ENCODE results near the gene SYT3.
"Not testable (repeated sequence)": the region's sequence is repeated elsewhere in the genome, so short reads cannot be mapped to it uniquely, and the experiment has no call there.

The SYT3 gene

DNA sequence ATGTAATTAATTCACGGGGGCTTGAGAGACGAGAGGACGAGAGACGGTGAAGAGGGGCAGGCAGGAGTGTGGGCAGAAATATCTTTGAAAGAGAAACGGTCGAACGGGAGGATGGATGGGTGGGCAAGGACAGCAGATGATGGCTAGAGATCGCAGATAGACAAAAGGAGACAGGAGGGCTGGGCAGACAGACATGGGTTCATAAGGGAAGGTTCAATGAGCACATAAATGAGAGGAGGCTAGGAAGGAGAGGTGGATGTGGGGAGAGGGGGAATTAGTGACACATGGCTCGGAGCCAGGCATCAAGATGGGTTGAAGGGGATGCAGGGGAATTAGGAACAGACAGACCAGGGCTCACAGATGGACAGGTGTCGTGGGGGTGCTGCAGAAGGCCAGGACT lies 1.1 kb downstream of the SYT3 start:
- no peak for DNase-seq (ENCODE audit: low read depth)

DNA sequence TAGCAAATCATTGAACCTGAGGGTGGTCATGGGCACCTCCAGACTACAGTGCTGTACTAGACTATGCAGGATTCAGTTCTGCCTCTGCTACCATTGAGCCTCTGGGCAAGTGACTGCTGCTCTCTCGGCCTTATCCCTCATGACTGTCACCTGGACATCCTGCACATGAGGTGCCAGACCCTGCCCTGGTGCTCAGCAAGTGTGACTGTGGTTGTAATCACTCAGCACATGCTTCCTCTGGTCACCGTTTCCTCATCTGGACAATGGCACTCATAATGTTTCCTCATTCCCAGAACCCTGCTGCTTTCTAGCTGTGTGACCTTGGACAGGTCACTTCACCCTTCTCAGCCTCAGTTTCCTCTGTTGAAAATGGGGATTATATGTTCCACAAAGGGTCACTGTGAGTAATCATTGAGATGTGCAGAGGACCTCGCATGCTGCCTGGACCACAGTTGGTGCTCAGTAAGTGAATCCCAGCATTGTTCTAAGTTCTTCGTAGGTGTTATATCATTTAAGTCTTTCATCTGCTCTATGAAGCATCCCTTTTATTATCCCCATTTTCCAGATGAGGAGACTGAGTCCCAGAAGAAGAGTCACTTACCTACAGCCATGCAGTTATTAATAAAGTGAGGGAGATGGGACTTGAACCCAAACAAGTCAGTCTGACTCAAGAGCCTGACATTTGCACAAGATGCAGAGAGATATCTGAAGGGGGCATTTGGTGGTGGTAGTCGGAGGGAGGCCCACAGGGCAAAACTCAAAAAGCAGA lies 3.2 kb downstream of the SYT3 start:
- no peak for DNase-seq (ENCODE audit: low read depth)

DNA sequence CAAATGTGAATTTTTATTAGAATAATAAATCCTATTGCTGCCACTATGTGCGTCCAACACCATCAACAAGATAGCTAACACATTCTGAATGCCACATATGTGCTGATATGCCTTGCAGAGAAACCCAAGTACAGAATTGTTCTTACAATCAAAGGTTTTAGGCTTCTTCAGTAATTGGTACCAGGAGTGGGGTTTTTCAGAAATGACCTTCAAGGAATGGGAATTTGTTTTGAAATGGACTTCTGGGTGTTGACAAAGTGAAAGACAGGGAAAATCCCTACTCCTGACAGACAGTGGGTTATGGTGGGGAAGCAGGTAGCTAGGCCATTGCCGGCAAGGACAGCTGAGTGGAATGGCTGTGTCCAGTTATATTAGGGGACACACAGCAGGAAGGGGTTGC lies 5.7 kb downstream of the SYT3 start:
- DNase-seq (ENCODE audit: low read depth): no peak

DNA sequence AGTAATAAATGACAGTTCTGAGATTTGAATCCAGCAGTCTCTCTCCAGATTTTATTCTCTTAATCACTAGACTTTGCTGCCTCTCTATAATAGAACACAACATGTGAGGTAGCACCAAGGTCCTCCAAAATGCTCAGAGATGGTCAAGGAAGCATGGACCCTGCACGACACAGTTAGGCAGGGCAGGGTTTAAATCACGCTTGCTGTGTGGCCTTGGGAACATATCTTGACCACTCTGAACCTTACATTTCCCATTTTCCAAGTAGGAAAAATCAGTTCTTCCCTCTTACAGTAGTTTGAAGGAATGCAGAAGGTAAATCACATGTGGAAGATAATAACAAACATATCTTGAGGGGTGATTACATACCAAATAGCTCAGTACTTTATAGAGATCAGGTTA lies 6.3 kb downstream of the SYT3 start:
- DNase-seq (ENCODE audit: low read depth): no peak

DNA sequence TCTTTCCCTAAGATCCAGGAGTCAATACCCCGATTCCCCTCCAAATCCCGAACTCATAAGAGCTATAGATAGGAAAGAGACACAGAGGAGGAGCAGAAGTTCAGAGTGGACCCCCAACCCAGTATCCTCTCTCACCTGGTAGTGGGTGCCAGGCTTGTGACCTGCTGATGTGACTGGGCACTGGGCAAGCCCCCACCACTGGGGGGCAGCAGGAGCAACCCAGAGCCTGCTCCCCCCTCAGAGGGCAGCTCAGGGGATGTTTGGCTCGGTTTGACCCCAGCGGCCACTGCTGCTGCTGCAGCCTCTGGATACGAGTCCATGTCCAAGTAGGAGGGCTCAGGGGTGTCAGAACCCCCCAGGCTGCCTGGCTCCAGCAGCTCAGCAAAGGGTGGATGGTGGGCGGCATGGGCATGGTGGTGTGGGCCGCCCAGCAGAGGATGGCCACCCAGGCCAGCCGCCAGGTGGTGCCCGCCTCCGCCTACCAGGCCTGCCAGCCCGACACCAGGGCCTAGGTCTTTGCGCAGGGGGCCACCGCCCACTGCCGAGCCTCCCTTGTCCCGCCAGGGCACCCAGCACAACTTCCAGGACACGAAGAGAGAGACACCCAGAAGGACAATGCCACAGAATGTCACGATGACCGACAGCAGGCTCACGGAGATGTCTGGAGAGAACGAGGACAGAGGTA lies 7.4 kb downstream of the SYT3 start:
- no peak for DNase-seq (ENCODE audit: low read depth)

DNA sequence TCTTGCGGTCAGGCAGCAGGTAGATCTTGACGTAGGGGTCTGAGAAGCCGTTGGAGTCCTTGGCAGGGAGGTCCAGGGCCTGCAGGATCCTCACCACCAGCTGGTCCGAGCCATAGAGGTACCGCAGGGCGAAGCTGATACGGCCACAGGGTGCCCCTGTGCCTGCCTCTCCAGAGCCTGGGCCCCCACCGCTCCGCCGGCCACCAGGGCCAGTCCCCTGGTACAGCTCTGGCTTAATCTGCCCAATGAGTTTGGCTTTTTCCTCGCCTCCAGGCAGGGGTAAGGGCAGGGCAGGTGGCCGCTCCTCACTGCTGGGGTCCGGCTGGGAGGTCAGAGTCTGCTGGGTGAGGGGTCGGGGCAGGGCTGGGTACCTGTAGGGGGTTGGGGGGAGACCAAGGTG lies 9.9 kb downstream of the SYT3 start:
- no peak for DNase-seq (ENCODE audit: low read depth)

DNA sequence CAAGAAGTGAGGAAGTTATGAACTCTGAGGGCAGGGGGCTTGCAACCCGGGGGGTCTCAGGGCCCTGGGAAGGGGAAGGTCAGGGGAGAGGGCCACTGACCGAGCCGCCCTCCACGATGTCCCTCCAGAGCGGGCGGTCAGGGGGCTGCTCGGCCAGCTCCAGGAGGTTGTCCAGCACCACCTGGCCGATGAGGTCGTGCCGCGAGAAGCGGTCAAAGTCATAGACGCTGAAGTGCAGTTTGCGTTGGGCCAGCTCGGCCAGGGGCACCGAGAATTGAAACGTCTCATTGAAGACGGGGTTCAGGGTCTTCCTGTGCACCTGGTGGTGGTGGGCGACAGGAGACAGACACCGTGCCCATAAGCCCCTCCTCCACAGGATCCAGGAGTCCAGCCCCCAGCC lies 10.5 kb downstream of the SYT3 start:
- no peak for DNase-seq (ENCODE audit: low read depth)

DNA sequence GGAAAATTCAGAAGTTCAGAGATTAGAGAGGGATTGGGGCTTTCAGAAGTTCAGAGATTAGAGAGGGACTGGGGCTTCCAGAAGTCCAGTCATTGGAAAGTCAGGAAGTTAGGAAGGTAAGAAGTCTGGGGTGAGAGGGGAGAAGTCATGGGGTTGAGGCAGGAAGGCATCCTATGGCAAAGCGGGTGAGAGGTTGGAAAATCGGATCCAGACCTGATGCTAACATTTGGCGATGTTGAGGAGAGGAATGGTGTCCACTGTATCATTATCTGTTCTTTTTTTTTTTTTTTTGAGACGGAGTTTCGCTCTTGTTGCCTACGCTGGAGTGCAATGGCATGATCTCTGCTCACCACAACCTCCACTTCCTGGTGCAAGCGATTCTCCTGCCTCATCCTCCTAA lies 11.1 kb downstream of the SYT3 start:
- DNase-seq (ENCODE audit: low read depth): no peak

DNA sequence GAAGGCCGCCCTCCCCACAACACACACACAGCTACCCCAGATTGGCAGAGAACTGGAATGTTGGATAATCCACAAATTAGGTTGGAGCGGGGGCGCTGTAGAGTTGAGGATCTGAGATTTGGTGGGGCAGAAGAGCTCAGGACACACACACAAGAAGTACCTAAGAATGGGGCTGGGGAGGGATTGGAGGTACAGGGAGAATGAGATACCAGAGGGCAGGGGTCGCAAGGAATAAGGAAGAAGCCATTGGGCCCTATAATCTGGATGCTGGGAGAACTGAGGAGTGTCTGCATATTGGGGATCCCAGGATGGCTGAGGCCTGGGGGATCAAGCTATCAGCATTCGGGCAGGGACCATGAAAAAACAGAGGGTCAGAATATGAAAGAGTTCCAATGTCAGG lies 11.5 kb downstream of the SYT3 start:
- DNase-seq (ENCODE audit: low read depth): no peak

DNA sequence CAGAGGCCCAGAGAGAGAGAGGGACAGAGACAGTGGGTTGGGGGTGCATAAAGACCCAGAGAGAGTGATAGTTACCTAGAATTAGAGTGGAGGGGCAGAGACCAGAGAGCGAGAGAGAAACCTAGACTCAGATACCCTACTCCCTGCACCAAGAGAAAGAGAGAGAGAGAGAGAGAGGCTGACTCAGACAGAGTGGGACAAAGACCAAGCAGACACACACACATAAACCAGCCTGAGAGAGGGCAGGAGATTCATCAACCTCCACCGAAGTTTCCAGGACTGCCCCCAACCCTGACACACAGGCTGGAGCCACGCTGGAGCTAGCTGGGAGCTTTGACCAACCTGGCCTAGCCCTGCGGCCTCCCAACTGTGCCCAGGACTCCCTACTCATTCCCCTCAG lies 12.9 kb downstream of the SYT3 start:
- DNase-seq (ENCODE audit: low read depth): no peak

DNA sequence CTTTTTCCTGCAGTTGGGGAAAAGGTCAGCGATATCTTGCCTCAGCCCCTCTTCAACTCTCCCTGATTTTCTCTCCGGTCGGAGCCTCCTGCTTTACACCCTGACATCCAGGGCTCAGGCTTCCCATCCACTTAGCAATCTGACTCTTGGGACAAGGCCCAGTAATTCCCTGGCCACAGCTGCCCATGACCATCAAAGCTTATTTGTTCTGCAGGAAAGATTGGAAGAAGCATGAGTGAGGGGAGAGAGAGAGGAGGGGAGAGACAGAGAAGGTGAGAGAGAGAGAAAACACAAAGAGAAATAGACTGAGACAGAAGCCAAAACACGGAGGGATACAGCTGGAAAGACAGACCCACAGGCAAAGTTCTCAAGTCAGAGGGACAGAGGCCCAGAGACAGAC lies 13.7 kb downstream of the SYT3 start:
- no peak for DNase-seq (ENCODE audit: low read depth)

DNA sequence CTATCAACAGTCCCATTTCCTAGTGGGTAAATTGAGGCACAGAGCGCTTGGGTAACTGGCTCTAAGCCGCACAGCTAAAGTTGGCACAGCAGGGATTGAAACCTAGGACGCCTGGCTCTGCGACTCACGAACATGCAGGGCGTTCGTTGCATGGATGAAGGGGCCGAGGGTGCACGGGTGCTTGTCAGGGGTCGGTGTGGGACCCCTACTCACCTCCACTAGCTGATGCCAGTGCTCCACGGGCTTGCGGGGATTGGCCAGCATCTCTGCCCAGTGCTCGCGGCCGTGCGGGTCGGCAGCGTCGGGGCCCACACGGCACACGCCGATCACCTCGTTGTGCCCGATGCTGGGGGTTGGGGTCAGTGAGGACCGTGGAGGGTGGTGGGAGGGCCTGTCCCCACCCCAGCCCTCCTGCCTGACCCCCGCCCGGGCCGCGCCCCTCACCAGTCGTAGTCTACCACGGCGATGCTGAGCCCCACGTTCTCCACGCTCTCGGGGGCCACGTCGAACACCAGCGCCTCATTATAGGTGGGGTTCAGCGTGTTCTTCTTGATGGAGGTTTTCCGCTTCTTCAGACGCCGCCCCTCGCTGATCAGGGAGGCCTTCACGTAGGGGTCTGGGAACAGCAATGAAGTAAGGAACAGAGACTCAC lies 14.6 kb downstream of the SYT3 start:
- no peak for DNase-seq (ENCODE audit: low read depth)

DNA sequence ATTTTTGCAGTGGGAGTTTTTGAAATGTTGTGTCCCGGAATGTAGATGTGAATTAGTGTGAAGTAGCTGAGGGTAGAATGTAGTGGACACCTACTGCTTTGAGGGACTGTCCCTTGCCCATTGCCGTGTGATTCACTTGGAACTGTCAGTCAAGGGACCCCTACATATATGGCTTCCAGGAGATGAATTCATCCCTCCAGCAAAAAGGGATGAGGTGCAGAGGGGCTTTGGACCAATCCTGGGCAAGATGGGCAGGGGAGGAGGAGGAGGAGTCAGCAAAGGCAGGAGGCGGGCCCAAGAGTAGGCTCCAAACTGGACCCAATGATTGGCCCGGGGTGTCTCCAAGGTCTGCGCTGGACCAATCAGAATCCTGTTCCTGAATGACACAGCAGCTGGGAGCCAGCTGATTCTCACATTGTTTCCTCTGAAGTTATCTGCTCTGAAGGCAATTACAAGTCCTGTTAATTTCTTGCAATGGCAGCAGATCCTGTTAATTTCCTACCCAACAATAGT lies 19.2 kb downstream of the SYT3 start:
- not testable (repeated sequence) for DNase-seq (ENCODE audit: low read depth)

DNA sequence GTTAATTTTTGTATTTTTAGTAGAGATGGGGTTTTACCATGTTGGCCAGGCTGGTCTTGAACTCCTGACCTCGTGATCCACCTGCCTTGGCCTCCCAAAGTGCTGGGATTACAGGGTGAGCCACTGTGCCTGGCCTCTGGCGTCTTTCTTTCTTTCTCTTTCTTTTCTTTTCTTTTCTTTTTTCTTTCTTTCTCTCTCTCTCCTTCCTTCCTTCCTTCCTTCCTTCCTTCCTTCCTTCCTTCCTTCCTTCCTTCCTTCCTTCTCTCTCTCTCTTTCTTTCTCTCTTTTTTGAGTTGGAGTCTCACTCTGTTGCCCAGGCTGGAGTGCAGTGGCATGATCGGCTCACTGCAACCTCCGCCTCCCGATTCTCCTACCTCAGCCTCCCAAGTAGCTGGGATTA lies 20.5 kb downstream of the SYT3 start:
- DNase-seq (ENCODE audit: low read depth): not testable (repeated sequence)

DNA sequence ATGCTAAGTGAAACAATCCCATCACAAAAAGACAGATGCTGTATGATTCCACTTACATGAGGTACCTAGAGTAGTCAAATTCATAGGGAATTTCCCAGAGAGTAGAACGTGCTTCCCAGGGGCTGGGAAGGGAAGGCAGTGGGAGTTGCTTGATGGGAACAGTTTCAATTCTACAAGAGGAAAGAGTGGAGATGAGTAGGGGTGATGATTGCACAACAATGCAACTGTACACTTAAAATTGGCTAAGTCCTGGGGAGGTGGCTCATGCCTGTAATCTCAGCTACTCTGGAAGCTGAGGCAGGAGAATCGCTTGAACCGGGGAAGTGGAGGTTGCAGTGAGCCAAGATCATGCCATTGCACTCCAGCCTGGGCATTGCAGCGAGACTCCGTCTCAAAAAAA lies 21.3 kb downstream of the SYT3 start:
- DNase-seq (ENCODE audit: low read depth): not testable (repeated sequence)

DNA sequence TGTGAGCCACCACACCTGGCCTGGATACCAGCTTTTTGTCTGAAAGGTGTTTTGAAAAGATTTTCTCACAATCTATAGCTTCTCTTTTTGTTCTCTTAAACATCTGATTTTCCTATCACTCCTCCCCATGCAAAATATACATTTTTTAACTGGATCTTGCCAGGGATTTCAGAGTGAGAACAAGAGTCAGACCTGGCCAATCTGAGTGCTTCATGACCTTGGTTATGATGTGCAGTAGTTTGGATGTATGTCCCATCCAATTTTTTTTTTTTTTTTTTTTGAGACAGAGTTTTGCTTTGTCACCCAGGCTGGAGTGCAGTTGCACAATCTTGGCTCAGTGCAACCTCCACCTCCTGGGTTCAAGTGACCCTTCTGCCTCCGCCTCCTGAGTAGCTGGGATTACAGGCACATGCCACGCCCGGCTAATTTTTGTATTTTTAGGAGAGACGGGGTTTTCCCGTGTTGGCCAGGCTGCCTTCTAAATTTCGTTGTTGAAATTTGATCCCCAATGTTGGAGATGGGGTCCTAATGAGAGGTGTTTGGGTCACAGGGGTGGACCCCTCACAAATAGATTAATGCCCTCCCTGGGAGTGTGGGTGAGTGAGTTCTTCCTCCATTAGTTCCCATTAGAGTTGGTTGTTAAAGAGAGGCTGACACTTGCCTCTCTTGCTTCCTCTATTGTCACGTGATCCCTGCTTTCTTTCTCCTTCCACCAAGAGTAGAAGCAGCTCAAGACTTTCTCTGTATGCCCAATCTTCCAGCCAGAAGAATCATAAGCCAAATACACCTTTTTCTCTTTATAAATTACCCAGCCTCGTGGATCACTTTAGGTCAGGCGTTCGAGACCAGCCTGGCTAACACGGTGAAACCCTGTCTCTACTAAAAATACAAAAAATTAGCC lies 26.9 kb downstream of the SYT3 start:
- not testable (repeated sequence) for DNase-seq (ENCODE audit: low read depth)

DNA sequence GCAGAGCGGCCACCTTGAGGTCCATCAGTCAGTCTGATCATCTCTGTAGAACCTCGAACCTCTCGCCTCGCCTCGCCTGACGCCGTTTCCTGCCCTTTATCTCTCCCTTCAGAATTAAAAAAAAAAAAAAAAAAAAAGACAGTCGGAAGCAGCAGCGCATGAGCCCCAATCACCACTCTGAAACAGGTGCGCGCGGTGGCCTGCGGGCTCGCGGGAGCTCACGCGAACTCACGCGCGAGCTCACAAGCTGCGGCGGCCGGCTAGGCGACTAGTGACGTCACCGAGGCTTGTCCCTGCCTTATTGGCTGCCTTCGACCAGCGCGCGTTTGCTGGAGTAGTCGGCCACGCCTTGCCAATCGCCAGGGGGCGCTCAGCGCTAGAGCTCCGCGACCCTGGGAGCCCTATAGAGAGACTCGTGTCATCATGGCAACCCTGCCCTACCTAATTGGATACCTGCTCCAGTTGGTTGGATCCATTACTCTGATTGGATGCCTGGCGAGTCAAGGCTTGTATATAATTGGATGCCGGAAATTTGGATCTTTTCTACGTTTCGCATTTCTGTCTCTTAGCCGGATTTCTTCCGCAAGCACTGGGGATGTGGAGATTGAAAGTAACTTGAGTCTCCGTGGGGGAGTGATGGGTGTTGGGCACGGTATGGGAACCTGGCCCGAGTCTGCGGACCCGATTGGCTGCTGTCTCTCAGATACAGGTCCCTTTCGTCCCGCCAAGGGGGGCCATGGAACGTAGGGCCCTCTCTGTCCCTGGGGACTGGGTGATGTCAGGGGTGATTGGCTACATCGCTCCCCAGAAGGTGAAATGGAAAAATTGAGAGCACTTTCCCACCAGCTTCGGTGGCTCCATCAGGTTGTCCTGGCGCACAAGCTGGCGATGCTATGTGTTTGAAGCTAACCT lies 31.6 kb downstream of the SYT3 start:
- peak; percentile 43 for DNase-seq (ENCODE audit: low read depth)

DNA sequence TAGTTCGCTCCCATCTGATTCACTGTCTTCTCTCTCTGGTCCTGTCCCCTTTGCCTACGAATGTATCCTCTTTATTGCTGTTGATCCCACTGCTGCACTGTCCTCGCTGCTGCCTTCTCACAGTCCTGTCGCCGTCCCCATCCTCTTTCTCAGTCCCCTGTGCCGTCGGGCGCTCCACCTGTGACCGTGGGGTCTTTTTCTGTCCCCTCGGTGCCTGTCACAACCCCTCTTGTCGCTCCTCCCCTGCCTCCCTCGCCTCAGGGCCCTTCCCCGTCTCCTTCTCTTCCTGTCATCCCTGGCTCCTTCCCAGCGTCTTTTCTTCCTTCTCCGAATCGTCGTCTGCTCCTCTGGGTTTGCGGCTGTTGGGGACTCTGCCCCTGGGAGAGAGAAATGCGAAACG lies 32.3 kb downstream of the SYT3 start:
- DNase-seq (ENCODE audit: low read depth): no peak

DNA sequence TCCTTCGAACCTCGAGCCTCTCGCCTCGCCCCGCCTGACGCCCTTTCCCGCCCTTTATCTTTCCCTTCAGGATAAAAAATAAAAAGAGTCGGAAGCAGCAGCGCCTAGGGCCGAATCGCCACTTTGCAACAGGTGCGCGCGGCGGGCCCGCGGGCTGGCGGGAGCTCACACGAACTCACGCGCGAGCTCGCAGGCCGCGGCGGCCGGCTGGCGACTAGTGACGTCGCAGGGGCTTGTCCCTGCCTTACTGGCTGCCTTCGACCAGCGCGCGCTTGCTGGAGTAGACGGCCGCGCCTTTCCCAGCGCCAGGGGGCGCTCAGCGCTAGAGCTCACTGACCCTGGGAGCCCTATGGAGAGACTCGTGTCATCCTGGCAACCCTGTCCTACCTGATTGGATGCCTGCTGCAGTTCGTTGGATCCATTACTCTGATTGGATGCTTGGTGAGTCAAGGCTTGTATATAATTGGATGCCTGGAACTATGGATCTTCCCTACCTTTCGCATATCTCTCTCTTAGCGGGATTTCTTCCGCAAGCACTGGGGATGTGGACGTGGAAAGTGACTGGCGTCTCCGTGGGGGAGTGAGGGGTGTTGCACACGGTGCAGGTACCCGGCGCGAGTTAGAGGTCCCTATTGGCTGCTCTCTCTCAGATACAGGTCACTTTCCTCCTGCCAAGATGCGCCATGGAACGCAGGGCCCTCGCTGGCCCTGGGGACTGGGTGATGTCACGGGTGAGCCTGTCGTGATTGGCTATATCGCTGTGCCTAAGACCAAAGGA lies 33.4 kb downstream of the SYT3 start:
- not testable (repeated sequence) for DNase-seq (ENCODE audit: low read depth)

Measured in ELR (cell line).